ENCODE data around the gene WDR5.

WDR5 gene

GRCh38 chr9:134131471-134132207 is 4.2 kb upstream of the WDR5 start:
- in situ Hi-C loops (cut with MboI; ENCODE audit: low sequenced_read_pairs): no loop called here

- in situ Hi-C loops (cut with MboI; ENCODE audit: low sequenced_read_pairs): no loop called here
These were observed 3.5 kb upstream of the WDR5 start for GRCh38 chr9:134132208-134132870.

DNA sequence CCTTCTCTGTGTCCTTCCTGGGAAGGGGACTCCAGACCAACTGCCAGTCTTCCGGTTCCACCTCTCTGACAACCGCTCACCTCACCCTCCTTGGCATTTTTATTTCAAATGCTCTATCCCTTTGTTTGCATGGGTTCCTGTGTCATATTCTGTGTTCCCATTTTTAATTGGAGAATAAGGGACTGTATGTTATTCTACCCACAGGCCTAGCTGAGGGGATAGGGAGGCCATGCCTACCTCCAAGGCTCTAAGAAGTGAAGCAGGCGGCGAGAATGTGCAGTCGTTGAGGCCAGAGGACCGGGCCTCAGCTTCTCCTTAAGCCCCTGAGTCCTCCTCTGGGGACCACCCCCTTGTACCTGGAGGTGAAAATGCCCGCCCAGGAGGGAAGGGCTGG is 936 bp upstream of the WDR5 start:
- in situ Hi-C loops (cut with MboI; ENCODE audit: low sequenced_read_pairs): no loop called here

DNA sequence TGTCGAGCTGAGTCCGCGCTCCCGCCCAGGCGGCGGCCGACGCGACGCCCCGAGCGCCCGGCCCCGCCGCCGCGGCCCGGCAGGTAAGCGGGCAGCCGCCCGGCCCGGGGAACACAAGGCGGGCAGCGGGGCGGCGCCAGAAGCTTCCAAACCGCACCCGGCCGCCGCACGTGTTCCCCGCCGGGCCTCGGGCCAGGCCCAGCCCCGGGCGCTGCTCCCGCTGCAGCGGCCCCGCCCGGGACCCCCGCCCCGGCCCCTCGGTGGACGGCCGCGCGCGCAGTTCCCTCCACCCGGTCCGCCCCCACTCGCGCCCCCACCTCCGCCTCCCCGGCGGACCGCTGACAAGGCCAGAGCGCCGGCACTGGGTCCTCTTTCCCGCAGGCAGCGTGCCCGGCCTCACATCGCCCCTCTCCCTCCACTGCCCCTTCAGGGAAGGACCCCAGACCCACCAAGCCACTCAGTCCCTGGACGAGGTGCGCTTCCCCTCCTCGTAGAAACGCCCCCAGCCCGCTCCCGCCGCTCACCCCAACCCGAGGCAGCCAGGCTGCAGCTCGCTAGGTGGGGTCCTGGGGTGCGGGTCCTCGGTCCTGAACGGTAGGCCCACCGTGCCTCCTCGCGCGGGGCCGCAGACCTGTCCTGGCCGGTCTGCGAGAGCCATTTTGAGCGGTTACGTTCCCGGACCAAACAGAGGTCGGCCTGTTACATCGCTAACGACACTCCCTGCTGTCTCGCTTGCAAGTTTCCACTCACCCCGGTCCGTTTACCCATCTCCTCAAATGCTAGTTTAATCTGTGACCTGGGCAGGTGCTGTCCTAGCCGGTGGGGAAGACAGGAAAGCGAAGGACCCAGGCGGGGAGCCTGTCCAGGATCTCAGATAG is 475 bp downstream of the WDR5 start:
- in situ Hi-C loops (cut with MboI; ENCODE audit: low sequenced_read_pairs): no loop called here

DNA sequence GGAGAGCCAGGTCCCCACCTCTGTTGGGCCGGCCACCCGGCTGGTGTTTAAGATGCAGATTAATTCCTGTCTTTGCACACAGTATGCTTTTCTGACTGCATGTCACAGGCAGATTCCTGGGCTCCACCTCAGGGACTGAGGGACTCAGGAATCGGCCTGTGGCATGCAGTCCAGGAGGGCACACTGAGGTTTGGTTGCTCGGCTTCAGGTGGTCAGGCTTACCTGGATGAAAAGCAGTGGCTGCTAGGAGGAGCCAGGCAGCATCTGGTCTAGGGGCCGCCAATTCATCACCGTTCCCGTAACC is 1.1 kb downstream of the WDR5 start:
- in situ Hi-C loops (cut with MboI; ENCODE audit: low sequenced_read_pairs): no loop called here

- in situ Hi-C loops (cut with MboI; ENCODE audit: low sequenced_read_pairs): no loop called here
These were observed 2.4 kb downstream of the WDR5 start for GRCh38 chr9:134138292-134138691.

- in situ Hi-C loops (cut with MboI; ENCODE audit: low sequenced_read_pairs): no loop called here
These were observed 3.2 kb downstream of the WDR5 start for GRCh38 chr9:134139081-134139480.

GRCh38 chr9:134141906-134142305 is 6.0 kb downstream of the WDR5 start:
- in situ Hi-C loops (cut with MboI; ENCODE audit: low sequenced_read_pairs): no loop called here

DNA sequence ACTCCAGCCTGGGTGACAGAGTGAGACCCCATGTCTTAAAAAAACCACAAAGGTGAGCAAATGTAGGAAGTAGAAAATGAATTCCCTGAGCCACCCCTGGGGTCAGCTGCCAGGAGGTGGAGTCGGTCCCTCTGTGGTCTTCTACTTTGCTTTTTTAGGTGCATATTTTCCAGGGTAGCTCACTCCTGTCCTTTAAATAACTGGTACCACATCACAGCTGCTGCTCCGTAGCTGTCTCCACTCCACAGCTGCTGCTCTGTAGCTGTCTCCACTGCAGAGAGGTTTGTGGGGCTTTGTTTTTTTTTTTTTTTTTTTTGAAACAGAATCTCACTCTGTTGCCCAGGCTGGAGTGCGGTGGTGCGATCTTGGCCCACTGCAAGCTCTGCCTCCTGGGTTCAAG is 8.9 kb downstream of the WDR5 start:
- in situ Hi-C loops (cut with MboI; ENCODE audit: low sequenced_read_pairs): no loop called here

GRCh38 chr9:134145262-134145661 is 9.4 kb downstream of the WDR5 start:
- in situ Hi-C loops (cut with MboI; ENCODE audit: low sequenced_read_pairs): no loop called here

DNA sequence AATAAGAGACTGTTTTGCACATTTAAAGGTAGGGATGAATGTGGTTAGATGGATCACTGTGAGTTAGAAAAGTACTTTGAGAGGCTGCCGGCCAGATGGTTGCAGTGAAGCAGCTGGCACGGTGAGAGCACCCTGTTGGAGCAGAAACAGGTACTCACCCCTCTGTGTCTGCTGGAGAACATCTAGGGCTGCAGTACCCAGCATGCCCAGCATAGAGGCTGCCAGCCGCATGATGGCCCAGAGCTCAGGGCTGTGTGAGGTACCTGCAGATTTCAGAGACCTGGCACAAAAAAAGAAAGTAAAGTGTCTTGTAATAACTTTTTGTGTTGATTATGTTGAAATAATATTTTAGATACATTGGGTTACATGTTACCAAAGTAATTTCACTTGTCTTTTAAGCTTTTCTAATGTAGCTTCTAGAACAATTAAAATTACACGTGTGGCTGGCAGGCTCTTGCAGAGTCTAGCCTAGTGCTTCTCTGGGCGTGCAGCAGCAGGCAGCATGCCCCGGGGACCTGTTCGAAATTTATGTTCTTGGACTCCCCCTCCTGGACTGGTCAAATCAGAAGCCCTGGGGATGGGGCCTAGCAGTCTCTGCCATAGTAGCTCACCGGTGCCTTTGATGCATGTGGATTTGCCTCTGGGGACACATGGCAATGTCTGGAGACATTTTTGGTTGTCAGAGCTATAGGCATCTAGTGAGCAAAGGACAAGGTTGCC is 11.1 kb downstream of the WDR5 start:
- in situ Hi-C loops (cut with MboI; ENCODE audit: low sequenced_read_pairs): no loop called here

- in situ Hi-C loops (cut with MboI; ENCODE audit: low sequenced_read_pairs): no loop called here
These were observed 13.5 kb downstream of the WDR5 start for GRCh38 chr9:134149380-134149779.

- in situ Hi-C loops (cut with MboI; ENCODE audit: low sequenced_read_pairs): no loop called here
These were observed 14.8 kb downstream of the WDR5 start for GRCh38 chr9:134150557-134151214.

- in situ Hi-C loops (cut with MboI; ENCODE audit: low sequenced_read_pairs): no loop called here
These were observed 16.2 kb downstream of the WDR5 start for GRCh38 chr9:134152022-134152448.

DNA sequence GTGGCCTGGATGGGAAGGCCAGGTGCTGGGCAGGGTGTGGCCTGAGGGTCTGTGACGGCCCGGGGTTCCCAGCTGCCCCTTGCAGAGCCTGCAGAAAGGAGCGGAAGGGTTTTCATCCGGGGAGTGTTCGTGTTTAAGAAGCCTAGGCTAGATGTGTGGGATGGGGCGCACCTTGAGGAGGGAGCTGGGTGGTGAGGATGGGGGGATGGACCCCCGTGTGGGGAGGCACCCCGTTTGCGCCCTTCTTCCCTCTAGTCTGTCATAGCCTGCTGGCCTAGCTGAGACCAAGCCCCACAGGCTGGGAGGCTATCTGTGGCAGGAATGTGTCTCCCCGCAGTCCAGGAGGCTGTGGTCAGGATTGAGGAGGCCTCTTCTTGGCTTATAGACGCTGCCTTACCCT is 16.6 kb downstream of the WDR5 start:
- in situ Hi-C loops (cut with MboI; ENCODE audit: low sequenced_read_pairs): no loop called here

DNA sequence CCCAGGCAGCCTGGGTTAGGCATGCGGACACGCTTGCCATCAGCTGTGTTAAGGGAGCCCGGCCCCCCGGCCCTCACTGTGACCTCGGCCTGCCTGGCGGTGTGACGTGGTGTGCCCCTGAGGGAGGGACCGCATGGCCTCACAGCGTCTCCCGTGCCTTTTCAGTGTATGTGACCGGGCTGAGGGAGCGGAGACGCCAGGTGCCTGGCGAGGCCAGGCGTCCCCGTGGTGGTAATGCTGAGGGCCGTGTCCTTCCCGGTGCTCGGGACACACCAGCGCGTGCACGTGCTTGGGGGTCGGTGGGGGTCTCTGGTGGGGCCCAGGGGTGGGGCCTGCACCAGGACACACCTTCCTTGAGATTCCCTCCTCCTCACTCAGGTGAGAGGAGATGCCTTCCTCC is 17.6 kb downstream of the WDR5 start:
- in situ Hi-C loops (cut with MboI; ENCODE audit: low sequenced_read_pairs): no loop called here

- in situ Hi-C loops (cut with MboI; ENCODE audit: low sequenced_read_pairs): no loop called here
These were observed 18.4 kb downstream of the WDR5 start for GRCh38 chr9:134154262-134154701.

DNA sequence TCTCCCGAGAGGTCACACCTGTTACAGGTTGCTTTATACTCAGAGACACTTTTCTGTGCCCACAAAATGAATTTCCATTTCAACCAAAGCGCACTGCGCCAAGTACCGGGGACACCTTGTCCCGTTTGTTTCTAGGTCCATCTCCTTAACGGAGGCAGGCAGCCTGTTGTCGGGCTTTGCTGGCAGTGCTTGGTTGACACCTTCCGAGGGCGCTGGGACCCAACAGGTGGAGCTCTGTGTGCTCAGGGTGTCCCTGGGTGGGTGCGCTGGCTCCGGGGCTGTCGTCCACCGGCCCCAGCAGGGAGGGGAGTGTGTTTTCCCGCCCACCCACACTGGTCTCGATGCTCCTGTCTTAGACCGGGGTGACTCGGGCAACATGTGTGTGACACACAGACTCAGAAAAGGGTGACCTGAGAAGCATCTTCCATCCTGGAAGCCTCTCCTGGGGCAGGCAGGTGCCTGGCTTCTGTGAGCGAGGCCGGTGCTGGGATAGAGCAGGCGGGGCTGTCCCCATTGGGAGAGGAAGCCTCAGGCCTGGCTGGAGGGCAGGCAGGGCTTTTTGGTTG is 20.0 kb downstream of the WDR5 start:
- in situ Hi-C loops (cut with MboI; ENCODE audit: low sequenced_read_pairs): no loop called here

DNA sequence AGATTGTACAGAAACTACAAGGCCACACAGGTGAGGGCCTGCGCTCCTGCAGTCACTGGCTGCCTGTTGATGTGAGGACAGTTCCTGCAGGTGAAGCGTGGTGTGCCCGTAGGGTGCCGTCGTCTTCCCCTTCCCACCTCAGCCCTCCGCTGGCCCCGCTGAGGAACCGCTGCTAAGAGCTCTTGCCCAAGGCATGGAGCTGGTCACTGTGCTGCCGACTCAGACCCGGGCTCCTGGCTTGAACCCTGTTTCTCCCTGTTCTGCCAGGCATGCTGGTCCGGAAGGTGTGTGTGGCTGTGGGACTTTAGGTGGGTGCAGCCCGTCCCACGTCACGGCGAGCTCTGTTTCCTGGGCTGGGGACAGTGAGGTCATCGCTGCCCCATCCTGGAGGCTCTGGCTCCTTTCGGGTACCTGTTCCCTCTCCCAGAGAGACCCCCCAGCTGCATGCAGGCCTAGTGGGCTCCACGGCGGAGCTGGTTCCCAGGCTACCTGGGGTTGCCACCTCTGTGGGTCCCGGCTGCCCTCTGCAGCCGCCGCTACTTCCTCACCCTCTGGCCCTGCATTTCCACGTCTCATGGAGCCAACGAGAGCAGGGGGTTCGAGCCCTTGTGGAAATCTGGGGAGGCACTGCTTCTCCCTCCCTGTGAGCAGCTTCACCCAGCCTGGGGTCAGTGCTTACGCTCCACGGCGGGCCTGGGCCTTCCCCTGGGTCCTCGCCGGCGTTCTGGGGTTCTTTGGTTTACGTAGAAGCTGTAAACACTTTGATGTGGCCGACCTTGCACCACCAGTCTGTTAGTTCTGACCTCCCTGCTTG is 20.9 kb downstream of the WDR5 start:
- in situ Hi-C loops (cut with MboI; ENCODE audit: low sequenced_read_pairs): no loop called here
